ENCODE data around the gene TNFRSF18.

The TNFRSF18 gene

GRCh38 chr1:1185101-1185765, 21.2 kb downstream of the TNFRSF18 start:
- Histone ChIP-seq H2AK5ac (ENCODE audit: low read length) (no peak overlapping the region), H3K18ac (ENCODE audit: low read length) (no peak overlapping the region), H3K4me3 (ENCODE audit: low read depth, low read length) (no peak overlapping the region), H4K91ac (ENCODE audit: low read depth, low read length) (no peak overlapping the region), H3K9ac (ENCODE audit: low read length) (no peak overlapping the region), H3K23ac (ENCODE audit: low read length) (no peak overlapping the region), H4K12ac (ENCODE audit: low read depth, low read length) (no peak overlapping the region), H3K79me2 (ENCODE audit: control insufficient read depth, insufficient read depth, low read length, poor library complexity) (no peaks in the 10 kb centered on the region), H2BK5ac (ENCODE audit: low read depth, low read length, poor library complexity) (no peak overlapping the region), H3K4me1 (ENCODE audit: control insufficient read depth in 1 of 2, insufficient read depth in 2 of 2, low read length in 2 of 2) (no peaks in the 10 kb centered on the region), H3K4ac (ENCODE audit: low read depth, low read length) (no peak overlapping the region), H2BK120ac (ENCODE audit: insufficient read depth, low read length, poor library complexity) (no peak overlapping the region), H3K36me3 (ENCODE audit: control insufficient read depth in 1 of 2, insufficient read depth in 2 of 2, low read length in 2 of 2) (no peaks in the 10 kb centered on the region), H3K27me3 (ENCODE audit: insufficient read depth, low read length) (no peaks in the 10 kb centered on the region), H4K8ac (ENCODE audit: low read depth, low read length) (no peak overlapping the region), H3K79me1 (ENCODE audit: low read length) (no peaks in the 10 kb centered on the region), H2BK12ac (ENCODE audit: low read length) (no peak overlapping the region), H3K9me3 (ENCODE audit: insufficient read depth, low read depth, low read length) (peaks cover 5% of the 10 kb centered on the region), H3K14ac (ENCODE audit: low read length) (no peak overlapping the region), H3K4me2 (ENCODE audit: low read length) (no peak overlapping the region), H2AFZ (ENCODE audit: insufficient read depth, low read length, poor library complexity) (no peak overlapping the region), H3K27ac (ENCODE audit: low read depth, low read length) (no peak overlapping the region)
- no CpG with 5 or more reads among the region's 31 CpGs for WGBS (ENCODE audit: extremely low coverage, insufficient coverage, insufficient read length)
- DNase-seq: no peak

- H3K4me1 ChIP-seq (ENCODE audit: control insufficient read depth in 1 of 2, insufficient read depth in 2 of 2, low read length in 2 of 2): no peaks in the 10 kb centered on the region
- DNase-seq: no peak
- no peak overlapping the region for H2BK5ac ChIP-seq (ENCODE audit: low read depth, low read length, poor library complexity)
- H3K4me2 ChIP-seq (ENCODE audit: low read length): no peak overlapping the region
- H4K8ac ChIP-seq (ENCODE audit: low read depth, low read length): no peak overlapping the region
- H2BK12ac ChIP-seq (ENCODE audit: low read length): no peak overlapping the region
- peaks cover 8% of the 10 kb centered on the region for H3K9me3 ChIP-seq (ENCODE audit: insufficient read depth, low read depth, low read length)
- no peaks in the 10 kb centered on the region for H3K79me1 ChIP-seq (ENCODE audit: low read length)
- no peak overlapping the region for H3K14ac ChIP-seq (ENCODE audit: low read length)
- no peak overlapping the region for H3K9ac ChIP-seq (ENCODE audit: low read length)
- no peak overlapping the region for H2AK5ac ChIP-seq (ENCODE audit: low read length)
- H3K79me2 ChIP-seq (ENCODE audit: control insufficient read depth, insufficient read depth, low read length, poor library complexity): no peaks in the 10 kb centered on the region
- no peak overlapping the region for H3K4ac ChIP-seq (ENCODE audit: low read depth, low read length)
- H3K4me3 ChIP-seq (ENCODE audit: low read depth, low read length): no peak overlapping the region
- no peak overlapping the region for H4K91ac ChIP-seq (ENCODE audit: low read depth, low read length)
- no peak overlapping the region for H3K23ac ChIP-seq (ENCODE audit: low read length)
- no peaks in the 10 kb centered on the region for H3K27me3 ChIP-seq (ENCODE audit: insufficient read depth, low read length)
- H4K12ac ChIP-seq (ENCODE audit: low read depth, low read length): no peak overlapping the region
- H2BK120ac ChIP-seq (ENCODE audit: insufficient read depth, low read length, poor library complexity): no peak overlapping the region
- no peak overlapping the region for H3K18ac ChIP-seq (ENCODE audit: low read length)
- no peaks in the 10 kb centered on the region for H3K36me3 ChIP-seq (ENCODE audit: control insufficient read depth in 1 of 2, insufficient read depth in 2 of 2, low read length in 2 of 2)
- no peak overlapping the region for H3K27ac ChIP-seq (ENCODE audit: low read depth, low read length)
- no peak overlapping the region for H2AFZ ChIP-seq (ENCODE audit: insufficient read depth, low read length, poor library complexity)
- WGBS (ENCODE audit: extremely low coverage, insufficient coverage, insufficient read length): no CpG with 5 or more reads among the region's 33 CpGs
Measured at GRCh38 chr1:1183833-1184775, 22.3 kb downstream of the TNFRSF18 start.

GRCh38 chr1:1183221-1183747, 23.1 kb downstream of the TNFRSF18 start:
- no peak overlapping the region for H3K23ac ChIP-seq (ENCODE audit: low read length)
- no peak overlapping the region for H2BK12ac ChIP-seq (ENCODE audit: low read length)
- peaks cover 8% of the 10 kb centered on the region for H3K9me3 ChIP-seq (ENCODE audit: insufficient read depth, low read depth, low read length)
- no peak overlapping the region for H2AFZ ChIP-seq (ENCODE audit: insufficient read depth, low read length, poor library complexity)
- no peak overlapping the region for H4K8ac ChIP-seq (ENCODE audit: low read depth, low read length)
- WGBS (ENCODE audit: extremely low coverage, insufficient coverage, insufficient read length): no CpG with 5 or more reads among the region's 21 CpGs
- no peak overlapping the region for H4K91ac ChIP-seq (ENCODE audit: low read depth, low read length)
- no peak overlapping the region for H3K9ac ChIP-seq (ENCODE audit: low read length)
- H3K36me3 ChIP-seq (ENCODE audit: control insufficient read depth in 1 of 2, insufficient read depth in 2 of 2, low read length in 2 of 2): no peaks in the 10 kb centered on the region
- DNase-seq: no peak
- H2AK5ac ChIP-seq (ENCODE audit: low read length): no peak overlapping the region
- no peak overlapping the region for H3K14ac ChIP-seq (ENCODE audit: low read length)
- no peak overlapping the region for H3K18ac ChIP-seq (ENCODE audit: low read length)
- no peak overlapping the region for H2BK5ac ChIP-seq (ENCODE audit: low read depth, low read length, poor library complexity)
- H3K79me2 ChIP-seq (ENCODE audit: control insufficient read depth, insufficient read depth, low read length, poor library complexity): no peaks in the 10 kb centered on the region
- no peaks in the 10 kb centered on the region for H3K4me1 ChIP-seq (ENCODE audit: control insufficient read depth in 1 of 2, insufficient read depth in 2 of 2, low read length in 2 of 2)
- H3K4me2 ChIP-seq (ENCODE audit: low read length): no peak overlapping the region
- H2BK120ac ChIP-seq (ENCODE audit: insufficient read depth, low read length, poor library complexity): no peak overlapping the region
- no peak overlapping the region for H3K4ac ChIP-seq (ENCODE audit: low read depth, low read length)
- no peaks in the 10 kb centered on the region for H3K27me3 ChIP-seq (ENCODE audit: insufficient read depth, low read length)
- H4K12ac ChIP-seq (ENCODE audit: low read depth, low read length): no peak overlapping the region
- H3K4me3 ChIP-seq (ENCODE audit: low read depth, low read length): no peak overlapping the region
- H3K27ac ChIP-seq (ENCODE audit: low read depth, low read length): no peak overlapping the region
- H3K79me1 ChIP-seq (ENCODE audit: low read length): no peaks in the 10 kb centered on the region

- H2AFZ ChIP-seq (ENCODE audit: insufficient read depth, low read length, poor library complexity): no peak overlapping the region
- H3K18ac ChIP-seq (ENCODE audit: low read length): no peak overlapping the region
- H2BK5ac ChIP-seq (ENCODE audit: low read depth, low read length, poor library complexity): no peak overlapping the region
- no peak overlapping the region for H3K9ac ChIP-seq (ENCODE audit: low read length)
- H3K27me3 ChIP-seq (ENCODE audit: insufficient read depth, low read length): no peaks in the 10 kb centered on the region
- no peak overlapping the region for H3K4me3 ChIP-seq (ENCODE audit: low read depth, low read length)
- no peak overlapping the region for H3K14ac ChIP-seq (ENCODE audit: low read length)
- no CpG with 5 or more reads among the region's 39 CpGs for WGBS (ENCODE audit: extremely low coverage, insufficient coverage, insufficient read length)
- no peak overlapping the region for H3K4ac ChIP-seq (ENCODE audit: low read depth, low read length)
- H3K4me2 ChIP-seq (ENCODE audit: low read length): no peak overlapping the region
- H2BK120ac ChIP-seq (ENCODE audit: insufficient read depth, low read length, poor library complexity): no peak overlapping the region
- no peaks in the 10 kb centered on the region for H3K36me3 ChIP-seq (ENCODE audit: control insufficient read depth in 1 of 2, insufficient read depth in 2 of 2, low read length in 2 of 2)
- H3K23ac ChIP-seq (ENCODE audit: low read length): no peak overlapping the region
- H4K8ac ChIP-seq (ENCODE audit: low read depth, low read length): no peak overlapping the region
- no peaks in the 10 kb centered on the region for H3K79me2 ChIP-seq (ENCODE audit: control insufficient read depth, insufficient read depth, low read length, poor library complexity)
- peaks cover 8% of the 10 kb centered on the region for H3K9me3 ChIP-seq (ENCODE audit: insufficient read depth, low read depth, low read length)
- H4K12ac ChIP-seq (ENCODE audit: low read depth, low read length): no peak overlapping the region
- no peaks in the 10 kb centered on the region for H3K4me1 ChIP-seq (ENCODE audit: control insufficient read depth in 1 of 2, insufficient read depth in 2 of 2, low read length in 2 of 2)
- H3K79me1 ChIP-seq (ENCODE audit: low read length): no peaks in the 10 kb centered on the region
- no peak overlapping the region for H4K91ac ChIP-seq (ENCODE audit: low read depth, low read length)
- DNase-seq: no peak
- H2AK5ac ChIP-seq (ENCODE audit: low read length): no peak overlapping the region
- H2BK12ac ChIP-seq (ENCODE audit: low read length): no peak overlapping the region
- H3K27ac ChIP-seq (ENCODE audit: low read depth, low read length): no peak overlapping the region
Measured at GRCh38 chr1:1182491-1183220, 23.7 kb downstream of the TNFRSF18 start.
